Measurements from ENCODE around the gene ELOVL5. TPM values are rescaled to one million over a fixed set of nuclear protein-coding genes. Genes with fewer than 3 reads are reported as not detected.

ELOVL5 gene
- total RNA-seq, 1 experiment from 2014 or later = 218 TPM

GRCh38 chr6:53294095-53294494, 54.7 kb downstream of the ELOVL5 start:
- ATAC-seq = no peak; the same call in 1 of the 2 replicates
- Histone ChIP-seq H3K9me3 (ENCODE audit: control insufficient read depth, insufficient read depth, low read depth, low read length) (no peaks in the 10 kb centered on the region), H3K36me3 (ENCODE audit: control insufficient read depth, insufficient read depth, low read length) (peaks cover 14% of the 10 kb centered on the region), H3K4me1 (ENCODE audit: control insufficient read depth, insufficient read depth, low read length) (peaks cover 28% of the 10 kb centered on the region), H3K4me3 (ENCODE audit: low read depth in 2 of 2, low read length in 2 of 2) (no peak overlapping the region), H3K27me3 (ENCODE audit: control insufficient read depth, insufficient read depth, low read length) (no peaks in the 10 kb centered on the region), H3K27ac (ENCODE audit: low read length) (no peak overlapping the region)
- POLR2A ChIA-PET = no interaction called here
- BruUV-seq (replicated peaks) = no TSS peak
- CTCF ChIA-PET = no interaction called here
- no peak for DNase-seq (ENCODE audit: low read depth, low spot score)
- in situ Hi-C loops (cut with HindIII; ENCODE audit: low pct_unique_long_range_greater_than_20kb, low sequenced_read_pairs) (no loop called here), intact Hi-C loops (cut with micrococcal nuclease; ENCODE audit: unreplicated experiment) (loop anchor here (10.0 kb wide), 1 partner anchor 119 kb away; no protein-coding TSS in a partner anchor)
- no peak for TF ChIP-seq SIN3A (IDR thresholded peaks at IDR 0.05; ENCODE audit: borderline replicate concordance, insufficient read depth, low read depth, low read length)
- no peak for TF ChIP-seq REST (IDR thresholded peaks at IDR 0.05; ENCODE audit: insufficient read depth in 1 of 2, low read depth in 2 of 2, low read length in 1 of 2)
- TF ChIP-seq TCF7L2 (IDR thresholded peaks at IDR 0.05; ENCODE audit: low read depth, low read length) = no peak
- peak; percentile 74 for TF ChIP-seq CTCF (IDR thresholded peaks at IDR 0.05)
- no peak for TF ChIP-seq POLR2AphosphoS5 (IDR thresholded peaks at IDR 0.05; ENCODE audit: low read depth, low read length)

- POLR2A ChIA-PET = no interaction called here
- H3K27me3 ChIP-seq (ENCODE audit: control insufficient read depth, insufficient read depth, low read length) = no peaks in the 10 kb centered on the region
- H3K4me1 ChIP-seq (ENCODE audit: control insufficient read depth, insufficient read depth, low read length) = peaks cover 25% of the 10 kb centered on the region
- no peaks in the 10 kb centered on the region for H3K9me3 ChIP-seq (ENCODE audit: control insufficient read depth, insufficient read depth, low read depth, low read length)
- DNase-seq (ENCODE audit: low read depth, low spot score) = no peak
- in situ Hi-C loops (cut with HindIII; ENCODE audit: low pct_unique_long_range_greater_than_20kb, low sequenced_read_pairs) = no loop called here
- BruUV-seq (replicated peaks) = TSS peak; percentile 49
- ATAC-seq = no peak
- CTCF ChIA-PET = no interaction called here
- H3K27ac ChIP-seq (ENCODE audit: low read length) = no peak overlapping the region
- intact Hi-C loops (cut with micrococcal nuclease; ENCODE audit: unreplicated experiment) = loop anchor here (10.0 kb wide), 1 partner anchor 119 kb away; no protein-coding TSS in a partner anchor
- peaks cover 14% of the 10 kb centered on the region for H3K36me3 ChIP-seq (ENCODE audit: control insufficient read depth, insufficient read depth, low read length)
- H3K4me3 ChIP-seq (ENCODE audit: low read depth in 2 of 2, low read length in 2 of 2) = no peak overlapping the region
- TF ChIP-seq CTCF (IDR thresholded peaks at IDR 0.05) (no peak), REST (IDR thresholded peaks at IDR 0.05; ENCODE audit: insufficient read depth in 1 of 2, low read depth in 2 of 2, low read length in 1 of 2) (no peak), TCF7L2 (IDR thresholded peaks at IDR 0.05; ENCODE audit: low read depth, low read length) (no peak), POLR2AphosphoS5 (IDR thresholded peaks at IDR 0.05; ENCODE audit: low read depth, low read length) (no peak), SIN3A (IDR thresholded peaks at IDR 0.05; ENCODE audit: borderline replicate concordance, insufficient read depth, low read depth, low read length) (no peak)
Measured at GRCh38 chr6:53293691-53294090, 55.1 kb downstream of the ELOVL5 start.
